Measurements from ENCODE around the gene PLPP1.

The PLPP1 gene

DNA sequence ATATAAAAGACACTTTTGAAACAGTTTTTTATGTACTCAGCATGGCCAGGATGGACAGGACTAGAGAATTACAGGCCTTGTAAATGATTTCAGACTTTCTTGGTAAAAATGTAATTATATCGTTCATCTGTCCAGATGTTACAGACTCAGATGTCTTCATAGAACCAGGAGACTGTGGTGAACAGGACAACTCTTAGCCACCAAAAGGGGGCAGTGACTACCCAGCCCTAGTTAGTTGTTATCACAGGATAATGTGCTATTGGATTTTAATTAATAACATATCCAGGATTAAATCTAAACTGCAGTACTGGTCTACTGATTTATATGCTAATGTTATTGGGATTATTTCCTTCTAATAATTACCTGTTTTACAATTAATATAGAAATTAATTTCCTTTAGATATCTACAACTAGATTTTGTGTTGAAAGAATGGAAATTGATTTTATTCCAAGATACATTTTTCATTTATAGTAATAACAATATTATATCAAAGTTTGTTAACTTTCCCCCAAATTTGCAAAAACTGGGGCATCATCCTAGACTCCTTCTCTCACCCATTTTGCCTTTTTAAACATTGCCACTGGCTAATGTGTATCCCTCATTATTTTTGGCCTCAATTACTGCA lies 127.6 kb downstream of the PLPP1 start:
- WGBS: 90% methylated on average over 1 of the region's 1 CpG
- H3K36me3 ChIP-seq (ENCODE audit: insufficient read depth, low read length): peaks cover 88% of the 10 kb centered on the region

DNA sequence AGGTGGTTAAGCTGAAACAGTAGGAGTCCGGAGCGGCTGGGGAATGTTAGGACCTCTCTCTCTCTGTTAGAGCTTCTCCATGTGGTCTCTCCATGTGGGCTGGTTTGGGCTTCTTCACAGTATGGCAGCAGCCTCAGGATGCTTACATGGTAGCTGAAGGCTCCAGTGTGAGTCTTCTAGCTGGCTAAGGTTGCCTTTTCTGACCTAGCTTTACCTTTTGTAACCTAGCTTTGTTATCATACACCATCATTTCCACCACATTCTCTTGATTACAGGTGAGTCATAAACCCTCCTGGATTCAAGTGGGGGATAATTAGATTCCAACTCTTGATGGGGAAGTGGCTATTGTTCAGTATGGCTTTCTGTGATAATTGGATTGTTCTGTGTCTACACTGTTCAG lies 128.5 kb downstream of the PLPP1 start:
- Histone ChIP-seq H3K36me3 (ENCODE audit: insufficient read depth, low read length) (peaks cover 89% of the 10 kb centered on the region), H3K4me1 (ENCODE audit: insufficient read depth, low read length) (no peaks in the 10 kb centered on the region), H3K9me3 (ENCODE audit: insufficient read depth, low read depth, low read length) (no peaks in the 10 kb centered on the region), H3K4me3 (ENCODE audit: low read length) (no peak overlapping the region), H3K27me3 (ENCODE audit: insufficient read depth, low read length) (no peaks in the 10 kb centered on the region), H3K27ac (ENCODE audit: low read depth, low read length) (no peak overlapping the region), H3K9ac (ENCODE audit: low read depth, low read length) (no peak overlapping the region)
- 96% methylated on average over 2 of the region's 2 CpGs for WGBS

More for the DNA sequence above, 127.6 kb downstream of the PLPP1 start:
- Histone ChIP-seq H3K9me3 (ENCODE audit: insufficient read depth, low read depth, low read length) (no peaks in the 10 kb centered on the region), H3K9ac (ENCODE audit: low read depth, low read length) (no peak overlapping the region), H3K4me3 (ENCODE audit: low read length) (no peak overlapping the region), H3K27me3 (ENCODE audit: insufficient read depth, low read length) (no peaks in the 10 kb centered on the region), H3K4me1 (ENCODE audit: insufficient read depth, low read length) (no peaks in the 10 kb centered on the region), H3K27ac (ENCODE audit: low read depth, low read length) (no peak overlapping the region)

DNA sequence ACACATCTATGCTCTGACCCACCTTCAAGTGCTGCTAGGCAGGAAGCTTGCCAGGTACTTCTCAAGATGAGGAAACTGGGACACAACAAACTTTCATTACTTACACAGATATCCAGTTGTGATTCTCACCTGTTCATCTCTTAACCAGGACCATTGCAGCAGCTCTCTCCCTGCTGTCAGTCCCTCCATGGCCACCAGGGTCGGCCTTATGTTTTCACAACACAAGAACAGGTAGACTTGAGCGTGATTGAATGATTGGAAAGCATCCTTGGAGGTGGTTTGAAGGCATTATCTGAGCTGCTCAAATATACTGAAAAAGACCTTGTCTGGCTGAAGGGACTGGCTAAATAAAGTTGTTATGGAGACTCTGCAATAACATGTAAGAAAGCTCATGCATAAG lies 132.6 kb downstream of the PLPP1 start:
- 50% methylated on average over 2 of the region's 2 CpGs for WGBS
- Histone ChIP-seq H3K36me3 (ENCODE audit: insufficient read depth, low read length) (peaks cover 89% of the 10 kb centered on the region), H3K27ac (ENCODE audit: low read depth, low read length) (no peak overlapping the region), H3K9me3 (ENCODE audit: insufficient read depth, low read depth, low read length) (no peaks in the 10 kb centered on the region), H3K9ac (ENCODE audit: low read depth, low read length) (no peak overlapping the region), H3K4me3 (ENCODE audit: low read length) (no peak overlapping the region), H3K27me3 (ENCODE audit: insufficient read depth, low read length) (no peaks in the 10 kb centered on the region), H3K4me1 (ENCODE audit: insufficient read depth, low read length) (no peaks in the 10 kb centered on the region)

DNA sequence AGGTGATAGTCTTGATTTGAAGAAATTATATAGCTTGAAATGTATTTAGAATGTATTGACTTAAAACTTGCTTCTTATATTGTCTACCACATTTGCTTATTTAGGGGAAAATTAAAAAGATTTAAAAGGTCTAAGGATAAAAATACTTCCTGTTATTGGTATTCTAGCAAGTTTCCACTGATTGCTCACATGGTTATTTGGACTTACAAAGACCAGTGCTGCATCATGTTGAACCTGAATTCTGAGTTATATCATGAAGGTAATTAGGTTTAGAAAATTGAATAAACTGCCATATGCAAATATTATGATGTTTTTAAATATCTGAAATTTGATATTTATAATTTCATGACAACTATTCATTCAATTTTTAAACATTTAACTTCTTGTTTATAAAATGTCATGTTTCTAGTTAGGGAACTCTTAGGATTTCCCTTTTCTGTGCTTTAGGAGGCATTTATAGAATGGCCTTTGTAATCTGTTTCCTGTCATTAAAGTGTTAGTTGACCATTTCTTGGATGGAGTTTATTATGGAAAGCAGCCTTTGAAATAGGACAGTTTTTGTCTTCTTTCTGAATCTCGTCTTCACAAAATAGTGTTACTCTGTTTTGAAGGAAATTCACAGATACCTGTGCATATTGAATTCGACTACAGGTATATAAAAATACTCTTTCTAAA lies 141.1 kb downstream of the PLPP1 start:
- Histone ChIP-seq H3K9me3 (ENCODE audit: insufficient read depth, low read depth, low read length) (peaks cover 24% of the 10 kb centered on the region), H3K4me3 (ENCODE audit: low read length) (no peak overlapping the region), H3K9ac (ENCODE audit: low read depth, low read length) (no peak overlapping the region), H3K36me3 (ENCODE audit: insufficient read depth, low read length) (peaks cover 86% of the 10 kb centered on the region), H3K27ac (ENCODE audit: low read depth, low read length) (no peak overlapping the region), H3K4me1 (ENCODE audit: insufficient read depth, low read length) (peaks cover under 1% of the 10 kb centered on the region; the same call in 1 of the 2 replicates), H3K27me3 (ENCODE audit: insufficient read depth, low read length) (no peaks in the 10 kb centered on the region)
- WGBS: 93% methylated on average over 1 of the region's 2 CpGs

DNA sequence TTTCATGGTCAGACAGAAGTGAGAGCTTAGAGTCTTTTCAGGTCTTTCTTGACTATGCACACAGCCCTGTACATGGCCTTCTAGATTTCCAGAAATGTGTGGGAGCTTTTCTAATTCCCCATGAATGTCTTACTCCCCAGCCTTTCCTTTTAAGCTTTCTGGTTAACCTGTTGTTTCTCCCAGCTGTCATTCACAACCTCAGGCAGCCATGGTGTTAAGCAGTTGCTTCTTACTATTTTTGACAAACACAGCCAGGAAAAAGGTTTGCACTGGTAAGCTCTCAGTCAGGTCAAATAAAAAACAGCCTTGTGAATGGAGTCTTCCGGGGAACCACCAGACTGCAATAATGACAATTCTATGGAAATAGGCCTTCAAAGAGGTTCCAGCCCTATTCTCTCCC lies 142.1 kb downstream of the PLPP1 start:
- Histone ChIP-seq H3K4me1 (ENCODE audit: insufficient read depth, low read length) (peaks cover 5% of the 10 kb centered on the region; the same call in 1 of the 2 replicates), H3K9me3 (ENCODE audit: insufficient read depth, low read depth, low read length) (peaks cover 24% of the 10 kb centered on the region), H3K36me3 (ENCODE audit: insufficient read depth, low read length) (peaks cover 86% of the 10 kb centered on the region), H3K27ac (ENCODE audit: low read depth, low read length) (no peak overlapping the region), H3K4me3 (ENCODE audit: low read length) (no peak overlapping the region), H3K9ac (ENCODE audit: low read depth, low read length) (no peak overlapping the region), H3K27me3 (ENCODE audit: insufficient read depth, low read length) (no peaks in the 10 kb centered on the region)
- 100% methylated on average over 1 of the region's 1 CpG for WGBS

DNA sequence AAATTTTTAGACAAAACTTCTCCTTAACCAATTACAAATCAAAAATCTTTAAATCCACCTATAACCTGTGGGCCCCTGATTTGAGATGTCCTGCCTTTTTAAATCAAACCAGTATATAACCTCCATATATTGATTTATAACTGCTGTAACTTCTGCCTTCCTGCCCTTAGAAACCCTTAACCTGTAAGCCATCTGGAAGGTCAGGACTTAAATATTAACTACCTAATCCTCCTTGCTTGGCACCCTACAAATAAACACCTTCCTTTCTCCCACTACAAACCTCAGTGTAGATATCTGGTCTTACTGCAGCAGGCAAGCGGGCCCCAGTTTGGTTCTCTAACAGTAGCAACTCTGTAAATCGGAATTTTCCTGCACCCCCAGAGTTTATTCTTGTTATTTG lies 143.1 kb downstream of the PLPP1 start:
- peaks cover 24% of the 10 kb centered on the region for H3K9me3 ChIP-seq (ENCODE audit: insufficient read depth, low read depth, low read length)
- no peak overlapping the region for H3K4me3 ChIP-seq (ENCODE audit: low read length)
- H3K4me1 ChIP-seq (ENCODE audit: insufficient read depth, low read length): peaks cover 5% of the 10 kb centered on the region; the same call in 1 of the 2 replicates
- H3K27ac ChIP-seq (ENCODE audit: low read depth, low read length): no peak overlapping the region
- 87% methylated on average over 2 of the region's 2 CpGs for WGBS
- H3K36me3 ChIP-seq (ENCODE audit: insufficient read depth, low read length): peaks cover 86% of the 10 kb centered on the region
- no peak overlapping the region for H3K9ac ChIP-seq (ENCODE audit: low read depth, low read length)
- no peaks in the 10 kb centered on the region for H3K27me3 ChIP-seq (ENCODE audit: insufficient read depth, low read length)

DNA sequence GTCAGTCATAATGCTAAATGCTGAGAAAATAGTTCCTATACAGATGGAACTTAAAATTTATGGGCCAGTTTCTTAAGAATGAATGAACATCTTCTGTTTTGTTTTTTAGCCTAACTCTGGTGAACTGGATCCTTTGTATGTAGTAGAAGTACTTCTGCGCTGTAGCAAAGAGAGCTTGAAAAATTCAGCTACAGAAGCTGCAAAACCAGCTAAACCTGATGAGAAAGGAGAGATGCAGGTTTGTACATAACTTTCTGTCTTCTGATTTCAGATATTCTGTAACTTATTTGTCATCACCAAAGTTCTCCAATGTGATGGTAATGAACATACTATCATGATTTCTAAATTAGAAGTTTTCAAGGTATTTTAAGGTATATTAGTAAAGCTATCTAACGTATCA lies 146.9 kb downstream of the PLPP1 start:
- H3K4me1 ChIP-seq (ENCODE audit: insufficient read depth, low read length): peaks cover 5% of the 10 kb centered on the region; the same call in 1 of the 2 replicates
- H3K9ac ChIP-seq (ENCODE audit: low read depth, low read length): no peak overlapping the region
- H3K27me3 ChIP-seq (ENCODE audit: insufficient read depth, low read length): no peaks in the 10 kb centered on the region
- peaks cover 22% of the 10 kb centered on the region for H3K9me3 ChIP-seq (ENCODE audit: insufficient read depth, low read depth, low read length)
- H3K36me3 ChIP-seq (ENCODE audit: insufficient read depth, low read length): peaks cover 92% of the 10 kb centered on the region
- H3K27ac ChIP-seq (ENCODE audit: low read depth, low read length): no peak overlapping the region
- no peak overlapping the region for H3K4me3 ChIP-seq (ENCODE audit: low read length)
- WGBS: 96% methylated on average over 1 of the region's 2 CpGs

DNA sequence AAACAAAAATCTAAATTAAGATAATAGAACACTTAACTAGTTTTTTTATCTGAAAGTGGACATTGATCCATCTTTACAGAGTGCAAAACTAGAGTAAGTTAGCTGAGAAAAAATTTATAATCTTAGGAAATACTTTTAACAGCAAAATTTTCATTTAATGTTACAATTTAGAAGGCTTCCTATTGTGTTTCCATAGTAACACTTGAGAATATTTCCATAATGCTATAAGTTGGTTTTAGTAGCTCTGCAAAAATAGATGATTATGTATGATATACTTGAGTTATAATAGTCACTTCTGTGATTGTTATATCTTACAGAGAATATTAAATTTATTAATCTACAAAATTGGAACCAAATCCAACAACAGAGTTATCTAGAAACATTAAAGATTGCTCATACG lies 148.4 kb downstream of the PLPP1 start:
- H3K9ac ChIP-seq (ENCODE audit: low read depth, low read length): no peak overlapping the region
- peaks cover 90% of the 10 kb centered on the region for H3K36me3 ChIP-seq (ENCODE audit: insufficient read depth, low read length)
- no peak overlapping the region for H3K27ac ChIP-seq (ENCODE audit: low read depth, low read length)
- H3K4me1 ChIP-seq (ENCODE audit: insufficient read depth, low read length): peaks cover 5% of the 10 kb centered on the region; the same call in 1 of the 2 replicates
- no peak overlapping the region for H3K4me3 ChIP-seq (ENCODE audit: low read length)
- WGBS: 100% methylated on average over 1 of the region's 1 CpG
- no peaks in the 10 kb centered on the region for H3K27me3 ChIP-seq (ENCODE audit: insufficient read depth, low read length)
- H3K9me3 ChIP-seq (ENCODE audit: insufficient read depth, low read depth, low read length): peaks cover 7% of the 10 kb centered on the region; the same call in 1 of the 2 replicates

DNA sequence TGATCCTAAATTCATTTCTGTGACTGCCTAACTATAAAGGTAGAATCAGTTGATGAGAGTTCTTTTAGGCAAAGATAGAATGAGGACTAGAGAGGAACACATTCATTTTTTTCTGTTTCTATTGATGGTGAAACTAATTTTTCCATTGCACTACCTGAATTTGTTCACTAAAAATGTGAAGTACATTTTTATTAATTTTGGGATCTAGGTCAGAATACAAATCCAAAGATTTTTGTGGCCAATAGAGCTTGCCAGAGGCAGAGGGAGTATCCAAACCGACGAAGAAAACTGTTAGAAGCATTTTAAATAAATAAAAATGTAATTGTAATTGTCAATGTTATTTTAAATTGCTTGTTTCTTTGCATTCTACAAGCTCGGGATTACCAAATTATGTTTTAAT lies 148.9 kb downstream of the PLPP1 start:
- Histone ChIP-seq H3K9ac (ENCODE audit: low read depth, low read length) (no peak overlapping the region), H3K9me3 (ENCODE audit: insufficient read depth, low read depth, low read length) (peaks cover 5% of the 10 kb centered on the region; the same call in 1 of the 2 replicates), H3K27ac (ENCODE audit: low read depth, low read length) (no peak overlapping the region), H3K4me1 (ENCODE audit: insufficient read depth, low read length) (peaks cover 5% of the 10 kb centered on the region; the same call in 1 of the 2 replicates), H3K36me3 (ENCODE audit: insufficient read depth, low read length) (peaks cover 90% of the 10 kb centered on the region), H3K27me3 (ENCODE audit: insufficient read depth, low read length) (no peaks in the 10 kb centered on the region), H3K4me3 (ENCODE audit: low read length) (no peak overlapping the region)
- WGBS: 100% methylated on average over 3 of the region's 3 CpGs

DNA sequence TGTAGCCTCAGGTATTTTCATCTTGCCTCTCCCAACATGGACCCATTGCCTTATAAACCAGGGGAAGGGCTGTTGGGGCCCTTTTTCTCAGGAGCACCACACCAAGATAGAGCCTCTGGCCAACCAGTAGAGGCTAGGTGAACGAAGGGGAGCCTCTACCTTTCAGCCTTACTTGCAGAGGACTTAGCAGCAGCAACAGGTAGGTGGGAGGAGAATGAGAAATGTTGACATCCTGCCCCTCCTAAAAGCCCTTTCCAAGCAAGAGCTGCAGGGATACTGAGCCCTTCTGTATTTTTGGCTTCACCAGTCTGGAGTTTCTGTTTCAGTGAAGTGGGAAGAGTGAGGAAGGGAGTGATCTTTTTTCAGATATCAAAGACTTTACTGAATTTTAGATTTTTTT lies 149.5 kb downstream of the PLPP1 start:
- no peak overlapping the region for H3K4me3 ChIP-seq (ENCODE audit: low read length)
- H3K9me3 ChIP-seq (ENCODE audit: insufficient read depth, low read depth, low read length): no peaks in the 10 kb centered on the region
- H3K36me3 ChIP-seq (ENCODE audit: insufficient read depth, low read length): peaks cover 90% of the 10 kb centered on the region
- WGBS: 89% methylated on average over 1 of the region's 1 CpG
- peaks cover 5% of the 10 kb centered on the region; the same call in 1 of the 2 replicates for H3K4me1 ChIP-seq (ENCODE audit: insufficient read depth, low read length)
- no peak overlapping the region for H3K27ac ChIP-seq (ENCODE audit: low read depth, low read length)
- no peaks in the 10 kb centered on the region for H3K27me3 ChIP-seq (ENCODE audit: insufficient read depth, low read length)
- no peak overlapping the region for H3K9ac ChIP-seq (ENCODE audit: low read depth, low read length)

DNA sequence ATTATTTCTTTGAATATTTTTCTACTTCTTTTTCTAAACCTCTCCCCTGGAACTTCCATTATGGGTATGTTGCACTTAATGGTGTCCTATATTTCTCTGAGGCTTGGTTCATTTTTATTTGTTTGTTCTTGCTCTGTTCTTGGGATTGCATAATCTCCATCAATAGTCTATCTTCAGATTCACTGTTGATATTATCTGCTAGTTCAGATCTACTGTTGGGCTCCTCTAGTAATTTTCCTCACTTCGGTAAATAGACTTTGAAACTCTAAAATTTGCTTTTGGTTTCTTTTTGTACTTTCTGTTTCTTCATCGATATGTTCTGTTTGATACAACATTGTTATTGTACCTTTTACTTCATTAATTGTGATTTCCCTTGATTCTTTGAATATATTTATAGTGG lies 150.7 kb downstream of the PLPP1 start:
- no peaks in the 10 kb centered on the region for H3K27me3 ChIP-seq (ENCODE audit: insufficient read depth, low read length)
- peaks cover 5% of the 10 kb centered on the region; the same call in 1 of the 2 replicates for H3K4me1 ChIP-seq (ENCODE audit: insufficient read depth, low read length)
- no peaks in the 10 kb centered on the region for H3K9me3 ChIP-seq (ENCODE audit: insufficient read depth, low read depth, low read length)
- peaks cover 87% of the 10 kb centered on the region for H3K36me3 ChIP-seq (ENCODE audit: insufficient read depth, low read length)
- no peak overlapping the region for H3K4me3 ChIP-seq (ENCODE audit: low read length)
- H3K9ac ChIP-seq (ENCODE audit: low read depth, low read length): no peak overlapping the region
- no peak overlapping the region for H3K27ac ChIP-seq (ENCODE audit: low read depth, low read length)
- WGBS: 96% methylated on average over 2 of the region's 2 CpGs

Data from HUES64 (cell line).